ENCODE measurements around the gene LIMCH1.

GRCh38 chr4:41601025-41601424 lies 63.1 kb downstream of the LIMCH1 start:
- no peak for TF ChIP-seq POLR2A (IDR thresholded peaks at IDR 0.05)
- no peak for TF ChIP-seq EP300 (IDR thresholded peaks at IDR 0.05)
- no peak for TF ChIP-seq CTCF (IDR thresholded peaks at IDR 0.05)
- no peak for TF ChIP-seq POLR2AphosphoS5 (IDR thresholded peaks at IDR 0.05)

Measured in suprapubic skin (tissue), 4 donors.